Measurements from ENCODE around the gene LIN54.
A peak's percentile ranks its signal among the peaks of the same experiment; 100 is the strongest.
"Not testable (repeated sequence)": the region's sequence is repeated elsewhere in the genome, so short reads cannot be mapped to it uniquely, and the experiment has no call there.

Gene LIN54

DNA sequence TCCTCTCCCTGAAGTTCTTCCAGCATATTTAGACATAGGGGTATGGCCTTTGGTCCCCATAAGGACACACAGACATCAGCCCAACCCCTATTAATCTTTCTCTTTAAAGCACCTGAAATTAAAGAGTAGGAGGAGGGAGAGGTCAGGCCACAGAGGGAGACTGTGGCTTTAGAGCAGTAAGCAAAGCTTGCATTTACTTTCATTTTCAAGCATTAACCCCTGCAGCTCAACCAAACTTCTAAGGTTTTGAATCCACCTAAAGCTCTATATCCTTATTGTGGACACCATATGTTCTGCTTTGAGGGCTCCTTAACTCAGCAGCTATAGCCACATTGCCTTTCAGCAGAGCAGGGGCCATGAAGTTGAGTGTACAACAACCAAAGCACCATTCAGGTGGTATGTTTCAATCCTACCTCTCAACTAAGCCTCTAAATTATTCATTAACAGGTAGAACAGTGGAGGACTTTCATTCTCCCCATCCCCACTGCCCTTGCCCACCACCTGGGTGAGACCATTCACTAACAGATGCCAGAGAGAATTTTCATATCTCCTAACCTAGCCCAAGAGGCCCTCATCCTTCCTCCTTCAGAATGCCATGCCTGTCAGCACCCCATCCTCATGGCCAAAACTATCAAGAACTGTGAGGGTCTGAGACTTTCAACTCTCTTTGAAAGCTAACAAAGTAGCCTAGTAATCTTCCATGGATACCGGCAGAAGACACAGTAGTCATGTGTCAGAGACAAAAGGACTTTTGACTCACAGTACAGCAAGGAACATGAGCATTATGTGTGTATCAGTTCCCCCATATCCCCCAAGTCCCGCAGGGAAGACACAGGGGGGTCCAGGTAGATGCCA lies 20.8 kb downstream of the LIN54 start:
- peak overlapping the region; percentile 33; the same call in 1 of the 2 replicates for H3K4me3 ChIP-seq (ENCODE audit: low read depth, low read length)
- TF ChIP-seq, protein P1, sequence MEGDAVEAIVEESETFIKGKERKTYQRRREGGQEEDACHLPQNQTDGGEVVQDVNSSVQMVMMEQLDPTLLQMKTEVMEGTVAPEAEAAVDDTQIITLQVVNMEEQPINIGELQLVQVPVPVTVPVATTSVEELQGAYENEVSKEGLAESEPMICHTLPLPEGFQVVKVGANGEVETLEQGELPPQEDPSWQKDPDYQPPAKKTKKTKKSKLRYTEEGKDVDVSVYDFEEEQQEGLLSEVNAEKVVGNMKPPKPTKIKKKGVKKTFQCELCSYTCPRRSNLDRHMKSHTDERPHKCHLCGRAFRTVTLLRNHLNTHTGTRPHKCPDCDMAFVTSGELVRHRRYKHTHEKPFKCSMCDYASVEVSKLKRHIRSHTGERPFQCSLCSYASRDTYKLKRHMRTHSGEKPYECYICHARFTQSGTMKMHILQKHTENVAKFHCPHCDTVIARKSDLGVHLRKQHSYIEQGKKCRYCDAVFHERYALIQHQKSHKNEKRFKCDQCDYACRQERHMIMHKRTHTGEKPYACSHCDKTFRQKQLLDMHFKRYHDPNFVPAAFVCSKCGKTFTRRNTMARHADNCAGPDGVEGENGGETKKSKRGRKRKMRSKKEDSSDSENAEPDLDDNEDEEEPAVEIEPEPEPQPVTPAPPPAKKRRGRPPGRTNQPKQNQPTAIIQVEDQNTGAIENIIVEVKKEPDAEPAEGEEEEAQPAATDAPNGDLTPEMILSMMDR (IDR thresholded peaks at IDR 0.05; ENCODE audit: low read depth, low read length), result no peak

DNA sequence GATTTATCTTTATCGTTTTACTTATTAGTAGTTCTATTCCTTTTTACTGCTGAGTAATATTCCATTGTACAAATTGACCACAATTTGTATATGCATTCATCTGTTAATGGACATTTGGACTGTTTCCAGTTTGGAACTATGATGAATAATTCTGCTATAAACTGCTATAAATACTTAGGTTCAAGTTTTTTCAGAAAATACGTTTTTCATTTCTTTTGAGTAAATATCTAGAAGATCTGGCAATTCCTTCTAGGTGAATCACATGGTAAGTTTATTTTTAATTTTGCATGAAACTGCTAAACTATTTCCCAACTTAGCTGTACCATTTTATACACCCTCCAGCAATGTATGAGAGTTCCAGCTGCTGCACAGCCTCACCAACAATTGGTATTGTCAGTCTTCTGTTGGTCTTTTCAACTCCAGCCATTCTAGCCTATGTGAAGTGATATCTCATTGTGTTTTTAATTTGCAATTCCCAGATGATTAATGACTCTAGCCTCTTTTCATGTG lies 22.2 kb downstream of the LIN54 start:
- no peak overlapping the region for H3K4me3 ChIP-seq (ENCODE audit: low read depth, low read length)
- TF ChIP-seq, protein P1 (IDR thresholded peaks at IDR 0.05; ENCODE audit: low read depth, low read length), result no peak

DNA sequence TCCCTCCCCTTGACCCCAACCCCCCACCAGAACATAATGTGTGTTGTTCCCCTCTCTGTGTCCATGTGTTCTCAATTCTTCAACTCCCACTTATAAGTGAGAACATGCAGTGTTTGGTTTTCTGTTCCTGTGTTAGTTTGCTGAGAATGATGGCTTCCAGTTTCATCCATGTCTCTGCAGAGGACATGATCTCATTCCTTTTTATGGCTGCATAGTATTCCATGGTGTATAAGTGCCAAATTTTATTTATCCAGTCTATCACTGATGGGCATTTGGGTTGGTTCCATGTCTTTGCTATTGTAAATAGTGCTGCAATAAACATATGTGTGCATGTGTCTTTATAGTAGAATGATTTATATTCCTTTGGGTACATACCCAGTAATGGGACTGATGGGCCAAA lies 23.1 kb downstream of the LIN54 start:
- H3K4me3 ChIP-seq (ENCODE audit: low read depth, low read length), result not testable (repeated sequence)

DNA sequence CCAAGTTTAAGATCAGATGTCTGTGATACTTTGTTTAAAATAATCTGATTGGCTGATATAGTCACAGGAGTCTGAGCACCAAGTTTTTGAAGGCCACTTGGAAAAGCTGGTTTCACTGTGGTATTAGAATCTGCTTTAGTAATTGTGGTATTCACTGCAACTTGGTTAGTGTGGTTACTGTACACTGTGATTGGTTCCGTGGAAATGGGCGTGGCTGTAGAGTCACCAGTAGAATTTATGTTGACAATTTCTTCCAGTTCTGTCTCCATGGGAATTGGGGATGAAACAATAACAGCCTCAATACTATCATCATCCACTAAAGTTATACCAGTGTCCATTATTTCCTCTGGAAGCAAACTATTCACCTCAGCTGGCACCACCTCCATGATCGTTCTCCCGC lies 26.2 kb downstream of the LIN54 start:
- TF ChIP-seq, protein P1 (IDR thresholded peaks at IDR 0.05; ENCODE audit: low read depth, low read length), result no peak
- no peak overlapping the region for H3K4me3 ChIP-seq (ENCODE audit: low read depth, low read length)

DNA sequence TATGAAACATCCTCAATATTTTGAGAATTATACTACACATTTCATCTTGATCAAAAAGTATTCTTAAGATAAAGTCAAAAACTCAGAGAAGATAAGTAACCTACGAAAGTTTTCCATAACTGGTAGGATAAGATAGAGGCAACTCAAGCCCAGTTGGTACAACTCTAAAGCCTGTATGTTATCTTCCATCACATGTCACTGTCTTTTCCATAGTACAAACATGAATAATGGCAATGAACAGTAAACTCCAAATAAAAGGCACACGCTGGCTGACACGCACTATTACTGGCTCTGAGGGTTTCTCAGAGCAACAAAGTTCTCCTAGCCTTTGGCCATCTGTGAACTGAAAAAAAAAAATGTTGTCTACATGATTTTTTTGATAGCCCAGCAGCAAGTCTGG lies 27.2 kb downstream of the LIN54 start:
- no peak overlapping the region for H3K4me3 ChIP-seq (ENCODE audit: low read depth, low read length)
- TF ChIP-seq, protein P1 (IDR thresholded peaks at IDR 0.05; ENCODE audit: low read depth, low read length), result no peak

DNA sequence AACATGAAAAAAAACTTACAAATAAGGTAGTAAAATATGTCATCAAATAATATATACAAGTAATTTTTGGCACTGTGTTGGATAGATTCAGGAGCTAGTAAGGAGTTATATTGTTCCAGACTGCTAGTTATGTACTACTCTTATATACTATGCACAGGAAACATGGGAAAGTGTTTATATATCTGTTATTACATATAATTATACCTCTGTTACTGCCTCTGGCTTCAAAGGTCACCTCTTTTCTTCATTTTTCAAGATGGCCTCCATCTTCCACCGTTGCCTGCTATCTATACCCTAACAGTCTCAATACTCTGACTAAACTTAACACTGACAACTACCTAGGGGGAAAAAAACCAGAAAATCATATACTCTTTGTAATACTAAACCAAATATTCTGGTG lies 29.5 kb downstream of the LIN54 start:
- no peak overlapping the region for H3K4me3 ChIP-seq (ENCODE audit: low read depth, low read length)
- TF ChIP-seq, protein P1 (IDR thresholded peaks at IDR 0.05; ENCODE audit: low read depth, low read length), result no peak

DNA sequence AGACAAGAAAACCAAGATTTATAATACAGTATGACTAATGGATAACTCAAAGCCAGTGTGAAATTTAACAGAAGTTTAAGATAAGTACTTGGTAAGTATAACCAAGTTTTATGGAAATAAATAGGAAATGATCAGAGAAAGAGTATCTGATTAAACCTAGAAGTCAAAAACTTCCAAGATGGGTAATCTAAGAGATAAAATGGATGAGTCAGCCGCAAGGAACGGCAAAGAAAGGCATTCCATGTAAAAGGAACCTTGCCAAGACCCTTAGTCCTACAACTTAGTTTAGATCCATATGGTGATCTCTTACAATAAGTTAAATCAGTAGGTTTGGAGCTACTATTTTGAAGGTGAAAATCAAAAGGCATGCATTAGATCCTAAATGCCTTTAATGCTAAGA lies 34.8 kb downstream of the LIN54 start:
- no peak overlapping the region for H3K4me3 ChIP-seq (ENCODE audit: low read depth, low read length)
- TF ChIP-seq, protein P1 (IDR thresholded peaks at IDR 0.05; ENCODE audit: low read depth, low read length), result no peak

Measured in WI38 (cell line).